ENCODE results near the gene PCBP3.
"Not testable (repeated sequence)": the region's sequence is repeated elsewhere in the genome, so short reads cannot be mapped to it uniquely, and the experiment has no call there.

PCBP3 gene

GRCh38 chr21:45832741-45833235, 189.3 kb downstream of the PCBP3 start:
- DNase-seq, result not testable (repeated sequence)

- DNase-seq, result no peak
Measured at GRCh38 chr21:45833414-45833813, 189.9 kb downstream of the PCBP3 start.

DNA sequence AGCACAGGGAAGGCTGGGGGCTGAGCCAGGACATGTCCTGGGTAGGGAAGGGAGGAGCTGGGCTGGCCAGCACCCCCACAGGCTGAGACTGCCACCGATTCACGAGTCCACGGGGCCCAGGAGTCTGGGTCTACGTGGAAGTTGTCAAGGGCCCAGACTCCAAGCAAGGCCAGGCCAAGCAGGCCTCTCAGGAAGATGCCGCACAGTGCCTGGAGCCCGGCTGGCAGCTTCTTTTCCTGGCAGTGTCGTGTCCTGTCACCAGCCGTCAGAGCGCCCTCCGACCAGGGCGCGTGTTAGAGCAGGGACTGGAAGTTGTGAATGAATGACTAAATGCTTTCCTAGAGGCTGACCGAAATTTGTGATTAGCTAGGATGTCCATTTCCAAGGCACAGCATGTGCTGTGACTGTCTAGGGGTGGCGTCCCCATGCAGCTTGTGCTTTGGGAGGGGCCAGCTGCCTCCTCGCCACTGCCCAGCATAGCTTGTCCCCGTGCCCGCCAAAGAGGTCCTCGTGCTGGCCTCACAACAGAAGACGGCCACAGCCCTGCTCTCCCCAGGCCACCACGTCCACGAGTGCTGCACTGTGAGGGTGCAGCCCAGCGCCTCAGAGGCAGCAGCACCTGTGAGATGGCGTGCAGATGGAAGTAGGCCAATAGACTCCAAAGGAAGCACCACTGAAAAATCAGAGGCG, 190.6 kb downstream of the PCBP3 start:
- no peak for DNase-seq

DNA sequence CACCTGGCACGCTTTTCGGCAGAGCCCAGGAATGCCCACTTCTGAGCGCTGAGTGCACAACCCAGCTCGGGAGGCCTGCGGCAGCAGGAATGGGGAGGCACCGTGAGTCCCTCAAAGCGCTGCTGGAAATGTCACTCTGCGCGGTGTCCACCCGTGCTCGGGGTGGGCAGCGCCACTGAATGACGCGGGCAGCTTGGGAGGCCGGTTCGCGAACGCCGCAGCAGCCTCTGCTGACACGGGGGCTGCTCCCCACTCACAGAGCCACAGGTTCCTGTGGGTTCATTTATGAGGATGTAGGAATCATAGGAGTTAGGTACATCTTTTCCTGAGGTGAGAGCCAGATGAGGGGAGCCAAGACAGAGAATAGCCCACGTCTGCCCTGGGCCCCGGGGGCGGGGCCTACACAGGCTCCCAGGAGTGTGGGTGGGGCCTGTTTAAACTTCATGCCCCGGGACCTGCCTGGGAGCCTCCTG, 191.3 kb downstream of the PCBP3 start:
- DNase-seq, result no peak

GRCh38 chr21:45835301-45836267, 192.1 kb downstream of the PCBP3 start:
- DNase-seq, result no peak

DNA sequence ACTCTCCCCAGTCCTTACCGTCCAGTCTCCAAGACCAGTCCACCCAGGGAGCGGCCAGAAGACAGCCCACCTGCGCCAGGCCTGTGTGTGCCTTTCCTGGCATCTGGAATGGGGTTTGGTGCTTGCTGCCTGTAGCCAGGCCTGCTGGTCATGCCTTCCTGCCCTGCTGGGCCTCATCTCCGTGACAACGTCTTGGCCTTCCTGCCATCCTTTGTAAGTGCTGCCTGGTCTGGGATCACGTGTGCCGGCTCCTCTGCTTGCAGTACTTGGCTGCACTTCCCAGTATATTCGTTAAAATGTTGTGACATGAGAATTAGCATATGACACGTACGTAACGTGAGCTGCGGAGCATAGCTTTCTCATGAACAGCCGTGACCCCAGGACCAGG, 192.7 kb downstream of the PCBP3 start:
- no peak for DNase-seq

- no peak for DNase-seq
Measured at GRCh38 chr21:45836694-45837670, 193.5 kb downstream of the PCBP3 start.

DNA sequence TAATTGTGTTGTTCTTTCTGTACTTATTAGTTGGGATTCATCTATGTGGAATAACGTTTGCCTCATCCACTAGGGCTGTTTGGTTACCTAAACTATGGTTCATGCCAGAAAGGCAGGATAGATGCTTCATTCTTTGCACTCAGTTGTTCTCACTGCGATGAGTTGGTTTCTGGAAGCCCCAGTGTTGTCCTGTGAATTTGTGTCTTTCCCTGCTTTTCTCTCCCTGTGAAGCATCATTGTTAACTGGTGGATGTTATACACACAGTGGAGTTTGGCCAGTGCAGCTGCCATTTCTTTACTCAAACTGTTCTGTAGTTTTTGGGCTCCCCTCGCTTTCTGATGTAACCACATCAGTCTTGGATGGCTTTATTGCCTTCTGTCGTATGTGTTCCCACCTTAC, 194.4 kb downstream of the PCBP3 start:
- DNase-seq, result no peak

DNA sequence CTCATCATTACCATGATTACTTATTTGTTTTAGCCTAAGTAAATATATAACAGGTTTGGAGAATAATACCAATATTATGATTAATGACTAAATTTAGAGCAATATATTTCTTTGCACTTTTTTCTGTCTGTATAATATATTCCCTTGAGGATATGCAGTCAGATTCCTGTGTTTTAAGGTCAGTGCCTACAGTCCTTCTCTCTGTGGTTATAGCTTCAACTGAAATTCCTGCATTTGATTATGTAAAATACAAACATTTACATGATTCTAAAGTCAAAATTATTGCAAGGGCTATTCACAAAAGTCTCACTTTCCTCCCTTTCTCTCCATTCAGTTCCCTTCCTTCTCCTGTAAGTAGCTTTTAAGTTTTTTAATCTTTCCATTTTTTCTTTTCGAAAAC, 195.1 kb downstream of the PCBP3 start:
- no peak for DNase-seq

DNA sequence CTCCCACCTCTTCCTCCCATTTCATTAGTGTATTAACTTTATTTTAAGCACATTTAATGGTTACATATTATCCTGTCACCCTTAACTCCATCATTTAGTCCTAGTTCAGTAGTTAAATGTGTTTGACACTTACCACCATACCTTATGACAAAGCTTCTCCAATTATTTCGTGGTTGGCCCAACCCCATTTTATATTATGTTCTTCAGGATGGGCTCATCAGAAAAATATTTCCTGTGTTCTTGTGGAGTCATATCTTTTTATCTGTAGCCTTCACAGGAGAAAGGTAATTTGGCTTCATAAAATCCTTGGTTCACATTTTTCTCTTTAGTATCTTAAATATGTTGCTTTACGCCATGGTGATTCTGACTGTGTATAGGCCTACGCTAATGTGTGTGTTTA, 195.7 kb downstream of the PCBP3 start:
- DNase-seq, result no peak

- no peak for DNase-seq
Measured at GRCh38 chr21:45841033-45841432, 197.5 kb downstream of the PCBP3 start.

DNA sequence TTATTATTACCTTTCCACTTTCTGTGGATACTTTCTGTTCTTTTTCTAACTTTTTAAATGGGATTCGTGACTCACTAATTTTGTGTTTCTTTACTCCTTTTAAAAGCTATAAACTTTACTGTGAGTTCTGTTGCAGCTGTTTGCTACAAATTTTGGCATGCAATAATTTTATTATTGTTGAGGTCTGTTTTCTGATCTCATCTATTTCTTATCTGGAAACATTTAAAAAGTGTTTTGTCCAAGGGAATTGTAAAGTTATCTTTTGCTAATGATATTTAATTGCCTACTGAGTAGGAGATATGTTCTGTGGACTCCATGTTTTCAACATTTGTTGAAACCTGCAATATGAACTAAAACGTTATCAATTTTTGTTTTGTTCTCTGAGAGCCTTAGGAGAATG, 199.9 kb downstream of the PCBP3 start:
- no peak for DNase-seq

DNA sequence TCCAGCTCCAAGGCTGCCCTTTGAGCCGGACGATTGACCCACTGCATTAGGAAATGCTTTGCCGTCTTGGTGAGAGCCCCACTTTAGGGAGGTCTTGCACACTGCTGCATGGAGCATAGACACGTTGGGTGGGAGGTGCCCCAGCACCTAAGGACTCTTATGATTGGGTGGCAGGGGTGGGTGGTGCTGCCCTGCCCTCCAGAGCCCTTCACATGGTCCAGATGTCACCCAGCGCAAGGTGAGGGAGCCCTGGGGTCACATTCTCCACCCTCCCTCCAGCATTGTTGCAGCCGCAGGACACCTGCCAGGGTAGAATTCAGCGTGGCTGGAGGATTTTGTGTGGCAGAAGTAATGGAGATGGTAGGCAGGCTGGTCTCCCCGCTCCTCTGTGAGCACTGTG, 200.7 kb downstream of the PCBP3 start:
- no peak for DNase-seq

DNA sequence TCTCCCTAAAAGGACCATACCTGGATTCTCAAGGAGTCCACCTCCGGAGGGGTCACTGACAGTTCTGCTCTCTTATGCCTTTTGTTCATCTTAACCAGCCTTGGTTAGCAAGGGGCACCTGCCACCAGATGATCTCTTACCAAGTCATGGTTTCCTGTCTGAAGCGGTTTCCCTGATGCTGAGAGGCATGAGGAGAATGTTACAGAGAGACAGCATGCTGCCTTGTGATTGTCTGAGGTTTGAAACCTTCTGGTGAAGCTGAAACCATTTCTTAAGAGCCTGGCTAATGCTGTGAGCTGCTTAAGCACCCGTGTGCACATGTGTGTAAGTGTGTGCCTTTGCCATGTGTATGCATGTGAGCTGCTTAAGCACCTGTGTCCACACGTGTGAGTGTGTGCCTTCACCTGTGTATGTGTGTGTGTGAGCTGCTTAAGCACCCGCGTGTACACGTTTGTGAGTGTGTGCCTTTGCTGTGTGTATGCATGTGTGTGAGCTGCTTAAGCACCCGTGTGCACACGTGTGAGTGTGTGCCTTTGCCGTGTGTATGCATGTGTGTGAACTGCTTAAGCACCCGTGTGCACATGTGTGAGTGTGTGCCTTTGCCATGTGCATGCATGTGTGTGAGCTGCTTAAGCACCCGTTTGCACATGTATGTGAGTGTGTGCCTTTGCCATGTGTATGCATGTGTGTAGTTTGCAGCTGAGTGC, 201.7 kb downstream of the PCBP3 start:
- no peak for DNase-seq

DNA sequence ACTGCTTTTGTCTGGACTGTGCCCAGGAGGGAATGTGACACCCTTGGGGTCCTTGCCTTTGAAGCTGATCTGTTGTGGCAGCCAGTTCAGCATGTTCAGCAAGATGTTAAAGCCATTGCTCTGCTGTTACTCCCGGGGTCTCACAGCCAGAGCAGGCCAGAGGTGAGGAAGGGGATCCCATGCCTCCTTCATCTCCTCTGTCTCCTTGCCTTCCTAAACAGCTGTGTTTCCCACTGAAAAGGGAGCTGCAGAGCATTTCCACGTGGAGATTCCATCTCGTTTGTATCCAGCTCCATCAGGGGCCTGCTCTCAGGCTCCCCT, 202.2 kb downstream of the PCBP3 start:
- DNase-seq, result no peak

- DNase-seq, result no peak
Measured at GRCh38 chr21:45846373-45847160, 203.0 kb downstream of the PCBP3 start.

DNA sequence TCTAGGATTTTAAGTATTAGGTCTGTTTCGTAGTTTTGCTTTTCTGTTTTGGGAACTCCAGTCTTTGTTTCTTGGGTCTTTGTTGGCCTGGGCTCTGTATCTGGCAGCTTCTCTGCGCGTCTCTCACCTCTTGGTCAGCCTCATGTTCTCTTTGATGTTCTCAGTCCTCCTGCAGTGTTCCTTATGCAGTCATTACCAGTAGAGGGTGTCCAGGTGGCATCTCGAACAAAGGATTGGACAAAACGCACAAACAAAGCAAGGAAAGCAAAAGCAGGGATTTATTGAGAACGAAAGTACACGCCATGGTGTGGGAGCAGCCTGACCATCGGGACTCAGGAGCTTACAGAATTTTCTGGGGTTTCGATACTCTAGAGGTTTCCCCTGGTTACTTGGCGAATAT, 204.3 kb downstream of the PCBP3 start:
- DNase-seq, result no peak

DNA sequence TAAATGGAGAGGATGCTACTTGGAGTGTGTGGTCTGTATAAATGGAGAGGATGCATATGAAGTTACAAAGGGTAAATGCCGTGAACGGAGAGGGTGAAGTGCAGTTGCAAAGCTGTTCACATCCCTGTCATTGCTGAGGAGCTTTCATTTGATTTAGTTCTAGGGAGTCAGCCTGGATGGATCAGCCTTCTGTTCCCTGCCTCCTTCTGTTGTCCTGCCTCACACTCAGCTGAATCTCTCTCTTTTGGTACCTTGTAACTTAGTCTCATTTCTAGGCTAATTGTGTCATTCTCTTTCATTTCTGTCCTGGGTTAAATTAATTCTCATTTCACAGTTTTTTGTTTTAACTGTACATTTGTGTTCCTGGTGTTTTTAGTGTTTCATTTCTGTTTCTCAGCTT, 204.8 kb downstream of the PCBP3 start:
- no peak for DNase-seq

DNA sequence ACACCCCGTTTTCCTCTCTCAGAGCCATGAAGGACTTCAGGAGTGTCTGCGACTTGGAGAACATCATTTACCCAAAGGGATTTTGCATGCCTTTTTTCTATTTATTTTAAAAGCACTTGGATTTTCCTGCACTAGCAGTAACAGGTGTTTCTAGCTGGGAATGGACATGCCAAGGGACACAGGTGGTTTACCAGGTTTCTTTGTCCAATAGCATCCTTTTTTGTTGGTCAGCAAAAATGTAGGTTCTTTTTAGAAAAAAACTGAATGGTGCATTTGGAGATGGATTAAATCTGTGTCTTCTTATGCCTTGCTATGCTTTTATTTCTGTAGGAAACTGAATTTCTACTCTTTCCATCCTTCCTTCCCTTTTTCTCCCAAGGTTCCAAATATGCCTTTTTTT, 205.3 kb downstream of the PCBP3 start:
- DNase-seq, result no peak

DNA sequence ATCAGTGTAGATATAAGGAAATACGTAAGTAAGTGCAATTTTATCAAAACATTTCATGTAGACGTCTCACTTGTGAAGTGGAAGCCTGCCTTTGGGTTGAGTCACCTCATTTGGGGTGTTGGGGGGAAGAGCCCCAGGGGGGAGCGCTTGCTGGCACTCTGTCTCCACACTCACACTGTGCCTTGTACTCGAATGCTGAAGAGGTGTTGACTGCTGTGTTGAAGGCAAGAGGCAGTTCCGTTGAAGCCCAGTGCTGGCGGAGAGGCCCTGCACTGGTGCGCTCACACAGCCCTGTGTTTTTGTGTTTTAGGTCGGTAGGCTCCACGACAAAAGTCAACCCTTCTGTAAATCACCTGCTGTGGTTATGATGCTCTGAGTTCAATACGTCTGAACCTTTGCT, 206.1 kb downstream of the PCBP3 start:
- DNase-seq, result no peak

DNA sequence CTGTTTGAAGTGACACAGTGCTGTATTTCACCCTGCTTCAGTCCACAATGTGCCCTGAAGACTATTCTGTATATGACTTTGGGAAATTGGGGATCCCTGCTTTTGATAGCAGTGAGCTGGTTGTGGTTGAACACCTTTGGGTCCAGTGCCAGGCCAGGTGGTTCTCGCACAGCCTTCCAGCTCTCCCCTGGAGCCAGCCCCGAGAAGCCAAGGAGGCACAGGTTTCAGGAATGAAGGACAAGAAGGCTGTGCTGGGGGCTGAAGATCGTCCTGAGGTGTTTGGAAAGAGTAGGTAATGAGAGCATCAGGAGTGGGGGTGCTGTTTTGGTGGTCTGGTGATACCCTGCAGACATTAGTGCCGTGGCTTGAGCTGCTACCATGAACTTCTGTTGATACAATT, 206.7 kb downstream of the PCBP3 start:
- DNase-seq, result no peak
